ENCODE data around the gene PCDHA10. TPM values are rescaled to one million over a fixed set of nuclear protein-coding genes. Genes with fewer than 3 reads are reported as not detected.

Gene PCDHA10
- total and polyA plus RNA-seq, 2 of the 13 experiments (the other 11 are each of a cell fraction or from before 2014, with no cell fraction given), result 0.01 to 0.02 TPM

- TF ChIP-seq BORCS8-MEF2B (CRISPR knock-in tag; IDR thresholded peaks at IDR 0.05), result no peak
Observed at GRCh38 chr5:140868721-140869554, 13.2 kb downstream of the PCDHA10 start, which contains the start of gene PCDHA11 (continued).

- no peak for ATAC-seq
- no peak overlapping the region for H2AFZ ChIP-seq (ENCODE audit: low read length)
- 0 out of 6 replicates have a peak overlapping the region, but pooled peaks of 1 of the 3 experiments have one; percentile 28 for H3K4me3 ChIP-seq (replicated peaks in 1 of 3; ENCODE audit: insufficient read depth in 1 of 3, low read depth in 2 of 3, low read length in 3 of 3)
- H4K20me1 ChIP-seq (ENCODE audit: insufficient read depth, low read length), result no peaks in the 10 kb centered on the region
- no peak for DNase-seq (ENCODE audit: low spot score)
- no TSS peak for BruUV-seq (replicated peaks)
- H3K27ac ChIP-seq (ENCODE audit: extremely low read length, insufficient read depth, low read length), result no peak overlapping the region
- WGBS (ENCODE audit: low lambda C conversion rate), result 68% methylated on average over 5 of the region's 5 CpGs
- ChIA-PET POLR2A (no interaction called here), CTCF (ENCODE audit: low intra/inter-chr PET ratio, low total read pairs) (interaction anchor here (2.6 kb wide), 1 partner anchor 171 kb away, joined by 34 read pairs; no protein-coding TSS in a partner anchor)
- FAIRE-seq, result no peak
- TF ChIP-seq TEAD3 (CRISPR knock-in tag; optimal IDR thresholded peaks at IDR 0.05; ENCODE audit: borderline replicate concordance) (peak; percentile 21), SRSF9 (IDR thresholded peaks at IDR 0.05; ENCODE audit: borderline replicate concordance, insufficient read depth, low read depth, low read length, poor library complexity, severe bottlenecking) (no peak), ZNF713 (CRISPR knock-in tag; IDR thresholded peaks at IDR 0.05) (no peak), KMT2B (CRISPR knock-in tag; IDR thresholded peaks at IDR 0.05) (no peak), SIN3B (IDR thresholded peaks at IDR 0.05; ENCODE audit: low read length) (no peak), MIER2 (CRISPR knock-in tag; IDR thresholded peaks at IDR 0.05) (0 out of 2 replicates have a peak, but pooled peaks have one; percentile 31)
- intact Hi-C loops (cut with micrococcal nuclease; ENCODE audit: unreplicated experiment) (loop anchor here (2.0 kb wide), 1 partner anchor 29 kb away; the partner anchor contains the start of gene PCDHA8), in situ Hi-C loops (cut with HindIII; ENCODE audit: extremely low pct_ligation_motif_present, low pct_unique_long_range_greater_than_20kb) (loop anchor here (5.0 kb wide), 1 partner anchor 173 kb away; no protein-coding TSS in a partner anchor)
- H3K79me2 ChIP-seq (ENCODE audit: insufficient read depth, low read length), result no peaks in the 10 kb centered on the region
- no peak overlapping the region for H3K9ac ChIP-seq (ENCODE audit: insufficient read depth, low read depth, low read length)
- no peaks in the 10 kb centered on the region for H3K4me1 ChIP-seq (ENCODE audit: insufficient read depth, low read length)
- H3K27me3 ChIP-seq (ENCODE audit: control insufficient read depth in 1 of 2, insufficient read depth in 2 of 2, low read length in 2 of 2), result no peaks in the 10 kb centered on the region
- H3K4me2 ChIP-seq (ENCODE audit: low read depth, low read length), result no peak overlapping the region
- no peaks in the 10 kb centered on the region for H3K9me3 ChIP-seq (ENCODE audit: low read length)
- H3K36me3 ChIP-seq (replicated peaks in 1 of 2; ENCODE audit: control insufficient read depth in 1 of 2, insufficient read depth in 2 of 2, low read length in 2 of 2), result no peaks in the 10 kb centered on the region
Observed at GRCh38 chr5:140869555-140869886, 13.8 kb downstream of the PCDHA10 start.
